Inflammatory macrophage treated with lipopolysaccharide for 1 hour (primary cell): ENCODE measurements around the gene C20orf204.

Experiments used
- DNase-seq, 2 donors: peaks; one replicate each; pipeline ENCODE4 v3.0.0-alpha.2; 2020 to 2022

C20orf204 gene

GRCh38 chr20:64056889-64057627 is 21.1 kb downstream of the C20orf204 start:
- no peak for DNase-seq

DNA sequence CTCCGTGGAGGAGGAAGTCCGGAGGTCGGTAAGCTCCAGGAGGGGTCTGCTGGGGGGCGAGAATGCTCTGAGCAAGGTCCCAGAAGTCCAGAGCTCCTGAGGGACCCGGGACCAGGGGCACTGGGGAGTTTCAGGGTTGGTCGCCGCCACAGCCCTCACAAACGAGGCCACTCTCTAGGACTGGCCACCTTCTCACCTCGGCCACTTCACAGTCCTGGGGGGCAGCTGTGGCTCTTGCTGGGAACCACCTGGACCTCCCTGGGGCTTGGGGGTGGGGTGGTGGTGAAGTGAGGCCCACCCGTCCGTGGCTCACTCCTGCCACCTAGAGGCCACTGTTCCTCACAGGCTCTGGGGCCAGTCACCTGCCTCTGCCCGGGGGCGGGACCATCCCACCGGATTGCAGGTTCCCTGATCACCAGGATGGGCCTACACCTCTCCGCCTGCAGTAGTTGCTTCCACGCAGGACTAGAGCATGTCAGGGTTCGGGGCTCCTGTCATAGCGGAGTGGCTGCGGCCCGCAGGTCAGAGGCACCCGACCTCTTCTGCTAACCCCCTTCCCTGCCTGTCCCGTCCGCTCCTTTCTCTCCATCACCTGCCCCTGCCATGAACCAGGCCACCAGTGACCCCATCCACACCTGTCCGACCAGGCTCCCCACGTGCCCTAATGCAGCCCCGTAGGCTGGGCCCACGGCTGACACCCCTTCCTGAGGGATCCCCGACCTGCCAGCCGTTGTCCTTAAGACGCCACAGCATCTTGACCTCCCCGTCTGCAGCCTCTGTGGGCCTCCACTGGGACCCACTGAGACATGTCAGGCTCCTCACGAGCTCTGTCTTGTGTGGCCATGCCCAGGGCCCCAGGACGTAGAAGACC is 21.9 kb downstream of the C20orf204 start:
- peak in 1 of 2 donors; percentile 71 for DNase-seq

- DNase-seq, result peak in 1 of 2 donors; percentile 49
These were observed 22.6 kb downstream of the C20orf204 start for GRCh38 chr20:64058536-64058935.

DNA sequence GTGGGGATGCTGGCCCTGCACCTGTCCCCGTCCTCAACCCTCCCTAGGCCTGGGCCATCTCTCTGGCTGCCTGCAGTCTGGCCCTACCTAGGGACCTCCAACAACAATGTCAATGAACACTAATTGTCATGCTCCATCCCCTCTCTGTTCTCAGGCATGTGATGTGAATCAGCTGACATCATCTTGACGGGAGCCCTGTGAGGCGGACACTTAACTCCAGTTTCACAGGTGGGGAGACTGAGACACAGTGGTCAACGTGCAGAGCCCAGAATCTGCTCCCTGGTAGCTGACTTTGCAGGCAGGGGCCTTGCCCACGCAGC is 26.3 kb downstream of the C20orf204 start:
- no peak for DNase-seq

DNA sequence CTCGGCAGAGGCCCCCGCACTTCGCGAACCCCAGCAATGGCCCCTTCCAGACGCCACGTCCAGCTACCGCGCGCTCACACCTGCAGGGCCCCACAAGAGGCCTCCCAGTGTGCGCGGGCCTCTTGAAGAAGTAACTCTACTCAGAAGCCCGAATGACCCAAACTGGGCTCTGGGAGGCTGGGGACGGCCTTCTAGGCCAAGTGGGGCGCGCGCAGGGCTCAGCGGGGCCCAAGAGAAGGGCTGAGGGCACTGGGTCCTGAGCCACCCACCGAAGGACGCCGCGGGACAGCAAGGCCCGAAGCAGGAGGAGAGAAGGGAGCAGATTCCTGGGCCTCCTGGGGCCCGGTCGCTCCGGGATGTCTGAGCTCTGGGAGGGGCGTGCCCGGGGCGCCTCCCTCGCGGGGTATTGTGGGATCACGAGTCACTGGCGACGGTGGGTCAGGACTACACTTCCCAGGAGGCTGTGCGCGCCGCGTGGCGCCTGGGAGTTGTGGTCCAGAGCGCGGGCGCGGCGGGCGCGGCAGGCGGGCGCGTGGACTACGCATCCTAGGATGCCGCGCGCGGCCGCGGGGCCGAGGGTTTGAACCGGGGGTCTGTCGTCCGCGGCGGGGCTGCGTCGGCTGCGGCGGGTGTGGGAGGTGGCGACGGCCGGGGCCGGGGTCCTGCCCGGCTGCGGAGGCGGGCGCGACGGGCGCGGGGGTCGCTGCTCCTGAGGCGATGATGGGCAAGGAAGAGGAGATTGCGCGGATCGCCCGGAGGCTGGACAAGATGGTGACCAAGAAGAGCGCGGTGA is 26.8 kb downstream of the C20orf204 start, which contains the start of gene TCEA2:
Gene TCEA2 (plus strand): TSS at position 603 of the 793 bp plus-strand sequence. CDS start 115 bp downstream, at position 718.
- DNase-seq, result peak; percentile 90 to 94

GRCh38 chr20:64063389-64064144 is 27.6 kb downstream of the C20orf204 start:
- DNase-seq, result peak; percentile 46 to 48

GRCh38 chr20:64064145-64064698 is 28.2 kb downstream of the C20orf204 start:
- DNase-seq, result no peak

DNA sequence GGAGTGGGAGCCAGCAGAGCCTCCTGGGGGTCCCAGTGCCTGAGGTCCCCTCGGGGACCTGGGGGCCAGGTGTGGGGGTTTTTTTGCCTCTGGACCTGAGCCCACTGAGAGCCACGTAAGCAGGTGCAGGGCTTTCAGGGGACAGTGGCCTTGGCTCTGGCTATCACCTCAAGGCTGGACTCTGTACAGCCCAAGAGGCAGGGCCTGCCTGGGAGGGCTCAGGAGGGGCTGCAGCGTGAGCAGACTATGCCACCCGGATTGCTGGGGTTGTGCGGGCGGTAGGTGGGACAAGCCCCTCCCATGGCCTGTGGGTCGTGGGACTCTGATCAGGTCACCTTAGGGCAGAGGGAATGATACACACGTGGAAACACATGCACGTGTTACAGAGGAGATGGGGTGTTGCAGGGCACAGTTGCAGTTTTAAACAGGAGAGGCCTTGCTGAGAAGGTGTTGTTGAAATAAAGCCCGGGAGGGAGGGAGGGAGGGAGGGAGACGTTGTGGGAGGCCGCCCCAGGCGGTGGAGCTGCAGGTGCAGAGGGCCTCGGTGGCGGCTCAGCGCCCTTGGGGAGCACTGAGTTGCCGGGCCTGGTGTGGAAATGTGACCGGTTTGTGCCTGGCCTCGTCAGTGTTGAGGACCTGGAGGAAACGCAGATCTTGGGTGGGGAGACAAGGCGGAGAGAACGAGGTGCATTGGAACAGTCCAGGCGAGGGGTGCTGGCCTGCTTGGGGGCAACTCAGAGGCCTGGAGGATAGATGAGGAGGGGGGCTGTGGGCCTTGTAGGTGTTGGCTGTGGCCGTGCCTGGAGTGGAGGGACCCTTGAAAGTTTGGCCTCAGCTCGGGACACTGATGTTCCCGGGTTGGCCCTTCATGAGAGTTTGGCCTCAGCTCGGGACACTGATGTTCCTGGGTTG is 29.3 kb downstream of the C20orf204 start:
- no peak for DNase-seq

DNA sequence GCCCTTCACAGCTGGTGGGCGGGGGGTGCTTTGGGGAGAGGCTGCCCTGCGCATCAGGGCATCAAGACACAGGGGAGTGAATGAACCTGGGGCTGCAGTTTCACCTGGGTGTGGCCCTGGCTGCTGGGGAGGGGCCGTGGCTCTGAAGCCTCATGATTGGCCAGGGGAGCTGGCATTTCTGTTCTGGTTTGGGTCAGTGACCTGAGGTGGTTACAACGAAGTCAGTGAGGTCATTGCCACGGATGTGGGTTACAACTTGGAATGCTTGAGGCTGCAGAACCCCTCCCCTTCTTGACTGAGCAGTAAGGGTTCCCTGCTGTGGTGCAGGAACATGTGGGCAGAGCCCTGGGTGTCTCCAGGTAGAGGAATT is 30.0 kb downstream of the C20orf204 start:
- no peak for DNase-seq

DNA sequence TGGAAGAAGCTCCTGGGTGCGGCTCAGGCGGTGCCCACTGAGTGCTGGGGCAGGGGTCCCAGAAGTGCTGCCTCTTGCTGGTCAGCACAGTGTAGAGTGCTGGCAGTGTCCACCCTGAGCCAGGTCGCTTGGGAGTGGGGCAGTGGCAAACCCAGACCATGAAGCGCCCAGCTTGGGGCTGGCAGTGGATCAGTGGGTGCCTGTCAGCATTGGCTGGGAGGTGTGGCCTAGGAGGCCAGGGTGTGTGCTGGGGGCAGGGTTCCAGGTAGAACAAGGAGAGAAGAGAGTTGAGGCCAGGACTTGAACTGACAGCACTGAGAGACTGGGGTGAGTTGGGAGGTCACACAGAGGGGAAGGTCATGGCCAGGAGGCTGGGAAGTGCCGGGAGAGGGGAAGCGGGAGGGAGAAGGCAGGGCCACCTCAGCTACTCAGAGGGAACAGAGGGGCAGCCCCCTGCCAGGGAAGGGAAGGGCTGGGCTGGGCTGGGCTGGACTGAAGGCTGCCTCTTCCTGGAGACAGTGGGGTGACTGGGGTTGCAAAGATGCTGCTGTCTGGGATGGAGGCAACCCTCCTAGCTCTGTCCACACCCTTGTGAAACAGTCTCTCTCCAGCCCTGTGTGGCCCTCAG is 31.1 kb downstream of the C20orf204 start:
- DNase-seq, result no peak

- no peak for DNase-seq
These were observed 31.8 kb downstream of the C20orf204 start for GRCh38 chr20:64067733-64068307.

DNA sequence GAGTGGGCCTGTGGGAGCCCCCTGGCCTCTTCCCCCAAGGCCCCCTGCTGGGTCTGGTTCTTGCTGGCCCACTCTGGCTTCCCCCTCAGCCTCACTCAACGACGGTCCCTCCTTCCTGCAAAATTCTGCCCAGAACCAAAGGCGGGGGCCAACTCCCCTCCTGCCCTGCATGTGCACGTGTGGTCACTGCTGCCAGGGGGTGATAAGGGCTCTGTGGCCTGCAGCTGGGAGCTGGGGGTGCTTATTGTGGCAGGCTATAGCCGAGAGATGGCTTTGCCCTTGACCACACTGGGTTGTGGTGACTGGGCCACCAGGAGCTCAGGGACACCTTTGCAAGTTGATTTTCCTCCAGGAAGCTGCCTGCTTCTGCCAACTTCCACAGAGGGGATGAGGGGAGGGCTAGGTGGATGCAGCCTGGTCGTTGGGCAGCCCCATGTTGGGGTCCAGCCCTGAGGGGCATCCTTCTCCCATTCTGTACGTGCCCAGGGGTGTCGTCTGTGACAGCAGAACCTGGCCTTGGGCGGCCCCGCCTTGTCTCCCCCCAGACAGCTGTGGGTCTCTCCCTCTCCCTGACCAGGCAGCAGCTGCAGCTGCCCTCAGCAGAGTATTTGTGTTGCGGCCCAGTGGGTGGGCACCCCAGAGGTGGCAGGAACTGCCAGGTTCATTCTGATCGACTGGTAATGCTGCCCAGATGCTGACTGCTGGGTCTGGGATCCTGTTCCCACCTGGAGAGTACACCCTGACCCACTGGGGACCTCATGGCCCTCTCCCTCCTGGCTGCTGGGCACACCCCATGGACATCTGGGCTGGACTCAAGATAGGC is 32.6 kb downstream of the C20orf204 start:
- DNase-seq, result no peak

DNA sequence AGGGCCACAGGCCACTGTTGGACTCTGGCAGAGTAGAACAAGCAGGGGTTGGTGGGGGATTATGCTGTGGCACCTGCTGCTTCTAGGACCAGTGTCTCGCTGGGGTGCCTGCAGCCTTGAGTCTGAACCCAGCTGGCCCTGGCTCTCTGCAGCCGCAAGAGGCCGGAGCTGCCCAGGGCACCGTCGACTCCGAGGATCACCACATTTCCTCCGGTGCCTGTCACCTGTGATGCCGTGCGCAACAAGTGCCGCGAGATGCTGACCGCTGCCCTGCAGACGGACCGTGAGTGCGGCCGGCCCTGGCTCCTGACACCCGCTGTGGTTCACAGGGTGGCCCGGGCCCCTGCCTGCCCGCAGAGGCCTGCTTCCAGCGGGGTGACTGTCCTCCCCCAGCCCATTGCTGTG is 33.2 kb downstream of the C20orf204 start:
- no peak for DNase-seq

GRCh38 chr20:64069614-64070243 is 33.7 kb downstream of the C20orf204 start:
- no peak for DNase-seq

DNA sequence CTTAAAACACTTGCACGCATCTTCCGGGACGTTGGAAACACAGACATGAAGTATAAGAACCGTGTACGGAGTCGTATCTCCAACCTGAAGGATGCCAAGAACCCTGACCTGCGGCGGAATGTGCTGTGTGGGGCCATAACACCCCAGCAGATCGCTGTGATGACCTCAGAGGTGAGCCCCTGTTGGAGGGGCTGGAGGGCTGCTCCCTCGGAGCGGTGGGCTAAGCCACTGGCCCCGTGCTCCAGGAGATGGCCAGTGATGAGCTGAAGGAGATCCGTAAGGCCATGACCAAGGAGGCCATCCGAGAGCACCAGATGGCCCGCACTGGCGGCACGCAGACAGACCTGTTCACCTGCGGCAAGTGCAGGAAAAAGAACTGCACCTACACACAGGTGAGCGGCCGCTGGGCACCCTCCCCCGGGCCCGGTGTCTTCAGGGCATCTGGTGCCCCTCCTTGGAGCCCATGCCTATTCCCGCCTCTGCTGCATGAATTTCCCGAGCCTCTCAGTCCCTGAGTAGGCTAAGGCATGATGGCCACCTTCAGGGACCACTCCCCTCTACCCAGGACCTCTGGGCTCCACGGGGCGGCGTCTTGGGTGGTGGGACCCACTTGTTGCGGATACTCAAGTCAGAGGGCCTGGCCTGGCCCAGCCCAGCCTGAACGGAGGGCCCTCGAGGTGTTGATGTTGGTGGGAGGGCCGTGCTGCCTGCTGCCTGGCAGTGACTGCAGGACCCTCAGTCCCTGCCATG is 34.4 kb downstream of the C20orf204 start:
- no peak for DNase-seq

GRCh38 chr20:64071341-64072332 is 35.7 kb downstream of the C20orf204 start:
- no peak for DNase-seq
